Left cardiac atrium (tissue), 4 donors: ENCODE results near the gene PRIMA1. TPM values are rescaled to one million over a fixed set of nuclear protein-coding genes. Genes with fewer than 3 reads are reported as not detected.

Experiments used
- ATAC-seq, 2 donors: fragments of 200-7000 bp; cut with Tn5 transposase; one replicate each; pipeline ENCODE4 v1.9.1; 2020; ENCODE audit warnings: mild to moderate bottlenecking in 2 of 2, moderate library complexity in 2 of 2
- DNase-seq: peaks from one replicate; pipeline ENCODE4 v3.0.0-alpha.2; 2020
- intact Hi-C, 2 donors: fragments of 100-400 bp; cut with DNase I; formaldehyde crosslinking; loops; one replicate each; pipeline versions ENCODE4 v1.14.1 to v1.15.1; 2022 to 2023
- total RNA-seq, 2 donors: library from RNA; stranded (reverse); fragmentation: NEBNext Ultra II Directional; extraction: Animal tissue kit (Norgen Biotek cat#: 25700); gene quantifications; one replicate each; pipeline ENCODE4 v1.2.1, GENCODE V29; 2021
- donor health status: DM: no; HTN: yes; CAD: no.
- donor health status: DM: no; HTN: yes; CAD: no; lungs with severe emphysema.
- donor health status: DM: yes; HTN: yes; CAD: no.
- donor health status: Dilated cardiomyopathy.

PRIMA1 gene
- total RNA-seq, 2 donors from 2014 or later: 3.6 to 3.9 TPM

GRCh38 chr14:93719256-93719655, 69.0 kb downstream of the PRIMA1 start:
- no peak for ATAC-seq
- DNase-seq: no peak
- intact Hi-C loops: no loop called here

GRCh38 chr14:93717668-93718320, 70.5 kb downstream of the PRIMA1 start:
- no peak for DNase-seq
- no peak for ATAC-seq
- intact Hi-C loops: no loop called here

GRCh38 chr14:93716746-93717667, 71.3 kb downstream of the PRIMA1 start:
- intact Hi-C loops: no loop called here
- DNase-seq: no peak
- ATAC-seq: no peak

GRCh38 chr14:93716002-93716745, 72.1 kb downstream of the PRIMA1 start:
- ATAC-seq (no peak), DNase-seq (no peak)
- intact Hi-C loops: no loop called here

GRCh38 chr14:93715279-93715927, 72.9 kb downstream of the PRIMA1 start:
- intact Hi-C loops: no loop called here
- DNase-seq (no peak), ATAC-seq (no peak)

- DNase-seq (no peak), ATAC-seq (no peak)
- intact Hi-C loops: no loop called here
Measured at GRCh38 chr14:93714605-93715004, 73.7 kb downstream of the PRIMA1 start.

- DNase-seq (no peak), ATAC-seq (no peak)
- intact Hi-C loops: no loop called here
Measured at GRCh38 chr14:93713726-93714405, 74.4 kb downstream of the PRIMA1 start.

- DNase-seq: no peak
- peak in 1 of 2 donors; percentile 84 for ATAC-seq
- intact Hi-C loops: no loop called here
Measured at GRCh38 chr14:93712838-93713724, 75.2 kb downstream of the PRIMA1 start.

- intact Hi-C loops: no loop called here
- ATAC-seq: no peak
- DNase-seq: no peak
Measured at GRCh38 chr14:93712079-93712837, 76.0 kb downstream of the PRIMA1 start.

- DNase-seq (no peak), ATAC-seq (no peak)
- intact Hi-C loops: no loop called here
Measured at GRCh38 chr14:93709249-93709648, 79.0 kb downstream of the PRIMA1 start.

GRCh38 chr14:93708800-93709199, 79.5 kb downstream of the PRIMA1 start:
- ATAC-seq (no peak), DNase-seq (no peak)
- intact Hi-C loops: no loop called here

- ATAC-seq: peak; percentile 70 to 74
- intact Hi-C loops: no loop called here
- DNase-seq: no peak
Measured at GRCh38 chr14:93708311-93708734, 80.0 kb downstream of the PRIMA1 start.

- DNase-seq (no peak), ATAC-seq (no peak)
- intact Hi-C loops: no loop called here
Measured at GRCh38 chr14:93707475-93707874, 80.8 kb downstream of the PRIMA1 start.

GRCh38 chr14:93706360-93706955, 81.8 kb downstream of the PRIMA1 start:
- intact Hi-C loops: no loop called here
- no peak for DNase-seq
- ATAC-seq: no peak

GRCh38 chr14:93705513-93706156, 82.7 kb downstream of the PRIMA1 start:
- DNase-seq: no peak

GRCh38 chr14:93703941-93704340, 84.3 kb downstream of the PRIMA1 start:
- ATAC-seq (no peak), DNase-seq (no peak)
- intact Hi-C loops: no loop called here

More at GRCh38 chr14:93705513-93706156, 82.7 kb downstream of the PRIMA1 start:
- no peak for ATAC-seq
- intact Hi-C loops: no loop called here
